ENCODE results near the gene TCAIM. TPM values are rescaled to one million over a fixed set of nuclear protein-coding genes. Genes with fewer than 3 reads are reported as not detected.
A peak's percentile ranks its signal among the peaks of the same experiment; 100 is the strongest.

Gene TCAIM
- polyA plus RNA-seq, 1 of the 3 experiments (the other 2 are of a cell fraction), result 8.4 TPM

GRCh38 chr3:44353355-44353924, 14.9 kb downstream of the TCAIM start:
- H3K9me2 ChIP-seq, result no peaks in the 10 kb centered on the region
- ChIA-PET POLR2A (interaction anchor here (0.6 kb wide), 1 partner anchor 60 kb away, joined by 3 read pairs; no protein-coding TSS in a partner anchor), CTCF (interaction anchor here (1.3 kb wide), 1 partner anchor 118 kb away, joined by 3 read pairs; no protein-coding TSS in a partner anchor)
- H3K4me3 ChIP-seq (ENCODE audit: low read depth in 2 of 2, low read length in 1 of 2), result no peak overlapping the region
- TF ChIP-seq RCOR1 (IDR thresholded peaks at IDR 0.05; ENCODE audit: low read length) (no peak), TEAD4 (IDR thresholded peaks at IDR 0.05; ENCODE audit: borderline replicate concordance, insufficient read depth) (no peak), EP300 (IDR thresholded peaks at IDR 0.05; ENCODE audit: borderline replicate concordance in 1 of 2, low read depth in 1 of 2, low read length in 1 of 2) (no peak), CHD2 (IDR thresholded peaks at IDR 0.05; ENCODE audit: low read length, partially characterized antibody) (no peak), NRF1 (IDR thresholded peaks at IDR 0.05; ENCODE audit: low read depth, low read length) (no peak), CTCF (IDR thresholded peaks at IDR 0.05) (no peak), NFIC (IDR thresholded peaks at IDR 0.05; ENCODE audit: borderline replicate concordance) (no peak), FOSL2 (IDR thresholded peaks at IDR 0.05; ENCODE audit: borderline replicate concordance, low read depth) (no peak), SMC3 (IDR thresholded peaks at IDR 0.05; ENCODE audit: low read depth, low read length) (no peak), POLR2AphosphoS5 (IDR thresholded peaks at IDR 0.05; ENCODE audit: low read depth, low read length) (no peak)
- H3K9ac ChIP-seq, result no peak overlapping the region
- peaks cover 0 to 5% of the 10 kb centered on the region in 2 experiments; a peak in 2 of 4 replicates for H3K4me1 ChIP-seq (ENCODE audit: control insufficient read depth in 1 of 2, insufficient read depth in 2 of 2, low read depth in 1 of 2, low read length in 1 of 2)
- no peaks in the 10 kb centered on the region for H3K9me3 ChIP-seq
- peaks cover 6 to 11% of the 10 kb centered on the region in 2 experiments for H3K36me3 ChIP-seq (replicated peaks in 1 of 2; ENCODE audit: control insufficient read depth in 1 of 2, insufficient read depth in 2 of 2, low read length in 1 of 2)
- DNase-seq, result no peak
- H3K79me2 ChIP-seq (ENCODE audit: insufficient read depth), result peaks cover 12% of the 10 kb centered on the region
- H3K27ac ChIP-seq (ENCODE audit: low read depth in 2 of 2, low read length in 1 of 2), result no peak overlapping the region
- H2AFZ ChIP-seq (ENCODE audit: low read depth), result no peak overlapping the region
- WGBS (ENCODE audit: low lambda C conversion rate), result 90% methylated on average over 1 of the region's 1 CpG
- H3K4me2 ChIP-seq, result no peak overlapping the region
- 0 out of 2 replicates have a peak, but pooled peaks cover 4% of the 10 kb centered on the region for H4K20me1 ChIP-seq (ENCODE audit: insufficient read depth)
- H3K27me3 ChIP-seq (ENCODE audit: insufficient read depth), result no peaks in the 10 kb centered on the region
- H3F3A ChIP-seq (replicated peaks; ENCODE audit: insufficient read depth), result peaks cover 5% of the 10 kb centered on the region

DNA sequence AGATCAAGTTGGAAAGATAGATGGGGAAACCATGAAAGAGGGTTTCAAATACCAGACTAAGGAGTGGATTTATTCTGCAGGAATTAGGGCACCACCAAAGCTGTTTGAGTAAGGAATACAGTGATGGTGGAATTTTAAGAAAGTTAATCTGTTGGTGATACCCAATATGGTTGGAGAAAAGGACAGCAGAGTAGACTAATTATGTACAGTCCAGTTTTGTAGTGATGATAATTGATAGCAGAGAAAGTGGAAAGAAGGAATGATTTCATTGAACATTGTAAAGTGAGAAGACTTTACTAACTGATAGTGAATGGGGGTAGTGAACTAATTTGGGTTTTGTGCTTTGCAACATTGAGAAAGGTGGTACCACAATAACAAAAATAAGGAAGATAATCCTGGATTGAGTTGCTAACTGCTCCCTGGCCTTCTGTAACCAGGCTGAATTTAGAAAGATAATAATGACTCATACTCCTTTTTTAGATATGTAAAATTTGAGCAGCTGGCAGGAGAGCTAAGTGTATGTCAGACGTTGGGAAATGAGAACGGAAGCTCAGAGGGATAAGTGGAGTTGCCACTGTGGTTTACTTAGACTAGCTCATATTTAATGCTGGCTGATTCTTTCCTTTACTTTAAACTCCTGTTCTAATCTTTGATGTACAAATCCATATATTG, 16.9 kb downstream of the TCAIM start:
- Histone ChIP-seq H3K4me3 (ENCODE audit: low read depth in 2 of 2, low read length in 1 of 2) (no peak overlapping the region), H3K9me2 (no peaks in the 10 kb centered on the region), H3K27ac (ENCODE audit: low read depth in 2 of 2, low read length in 1 of 2) (peak overlapping the region; percentile 24 to 39; a peak in 3 of 4 replicates), H2AFZ (ENCODE audit: low read depth) (no peak overlapping the region), H4K20me1 (ENCODE audit: insufficient read depth) (0 out of 2 replicates have a peak, but pooled peaks cover 4% of the 10 kb centered on the region), H3F3A (replicated peaks; ENCODE audit: insufficient read depth) (peaks cover 5% of the 10 kb centered on the region), H3K9ac (no peak overlapping the region), H3K36me3 (replicated peaks in 1 of 2; ENCODE audit: control insufficient read depth in 1 of 2, insufficient read depth in 2 of 2, low read length in 1 of 2) (peaks cover 11 to 19% of the 10 kb centered on the region in 2 experiments), H3K9me3 (no peaks in the 10 kb centered on the region), H3K79me2 (ENCODE audit: insufficient read depth) (peaks cover 12% of the 10 kb centered on the region), H3K27me3 (ENCODE audit: insufficient read depth) (no peaks in the 10 kb centered on the region), H3K4me2 (0 out of 2 replicates have a peak overlapping the region, but pooled peaks have one; percentile 1), H3K4me1 (ENCODE audit: control insufficient read depth in 1 of 2, insufficient read depth in 2 of 2, low read depth in 1 of 2, low read length in 1 of 2) (peaks cover 0 to 5% of the 10 kb centered on the region in 2 experiments; a peak in 2 of 4 replicates)
- CTCF ChIA-PET, result interaction anchor here (1.0 kb wide), 1 partner anchor 18 kb away, joined by 3 read pairs; no protein-coding TSS in a partner anchor
- no peak for TF ChIP-seq FOXM1 (IDR thresholded peaks at IDR 0.05; ENCODE audit: low read depth)
- TF ChIP-seq FOSL2 (IDR thresholded peaks at IDR 0.05; ENCODE audit: borderline replicate concordance, low read depth), result peak; percentile 74; the same call in 1 of the 2 replicates
- 0 out of 2 replicates have a peak, but pooled peaks have one; percentile 25 for TF ChIP-seq ELF1 (IDR thresholded peaks at IDR 0.05)
- peak; percentile 97 for TF ChIP-seq MEF2A (IDR thresholded peaks at IDR 0.05; ENCODE audit: borderline replicate concordance, low read depth)
- TF ChIP-seq, protein P1, sequence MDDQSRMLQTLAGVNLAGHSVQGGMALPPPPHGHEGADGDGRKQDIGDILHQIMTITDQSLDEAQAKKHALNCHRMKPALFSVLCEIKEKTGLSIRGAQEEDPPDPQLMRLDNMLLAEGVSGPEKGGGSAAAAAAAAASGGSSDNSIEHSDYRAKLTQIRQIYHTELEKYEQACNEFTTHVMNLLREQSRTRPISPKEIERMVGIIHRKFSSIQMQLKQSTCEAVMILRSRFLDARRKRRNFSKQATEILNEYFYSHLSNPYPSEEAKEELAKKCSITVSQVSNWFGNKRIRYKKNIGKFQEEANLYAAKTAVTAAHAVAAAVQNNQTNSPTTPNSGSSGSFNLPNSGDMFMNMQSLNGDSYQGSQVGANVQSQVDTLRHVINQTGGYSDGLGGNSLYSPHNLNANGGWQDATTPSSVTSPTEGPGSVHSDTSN (IDR thresholded peaks at IDR 0.05), result peak; percentile 42; the same call in 1 of the 2 replicates
- TF ChIP-seq RCOR1 (IDR thresholded peaks at IDR 0.05; ENCODE audit: low read length), result no peak
- no peak for TF ChIP-seq RXRA (IDR thresholded peaks at IDR 0.05; ENCODE audit: borderline replicate concordance, low read depth)
- TF ChIP-seq USF2 (IDR thresholded peaks at IDR 0.05; ENCODE audit: borderline replicate concordance, low read depth, low read length), result no peak
- TF ChIP-seq ZBTB33 (IDR thresholded peaks at IDR 0.05; ENCODE audit: borderline replicate concordance, low read depth), result no peak
- peak; percentile 38; the same call in 1 of the 2 replicates for TF ChIP-seq TCF12 (IDR thresholded peaks at IDR 0.05)
- peak; percentile 64 for TF ChIP-seq JUND (IDR thresholded peaks at IDR 0.05)
- POLR2A ChIA-PET, result no interaction called here
- 11% methylated on average over 2 of the region's 2 CpGs for WGBS (ENCODE audit: low lambda C conversion rate)
- no peak for DNase-seq

Data from SK-N-SH (cell line).